ENCODE data around the gene MEG3. TPM values are rescaled to one million over a fixed set of nuclear protein-coding genes. Genes with fewer than 3 reads are reported as not detected.

MEG3 gene
- total RNA-seq, 1 donor from 2014 or later: 82.2 TPM

- no peak for DNase-seq (ENCODE audit: low spot score)
Measured at GRCh38 chr14:100880271-100881101, 54.6 kb downstream of the MEG3 start.

GRCh38 chr14:100881211-100882025, 55.5 kb downstream of the MEG3 start:
- no peak for DNase-seq (ENCODE audit: low spot score)

- DNase-seq (ENCODE audit: low spot score): no peak
Measured at GRCh38 chr14:100882026-100882967, 56.4 kb downstream of the MEG3 start.

DNA sequence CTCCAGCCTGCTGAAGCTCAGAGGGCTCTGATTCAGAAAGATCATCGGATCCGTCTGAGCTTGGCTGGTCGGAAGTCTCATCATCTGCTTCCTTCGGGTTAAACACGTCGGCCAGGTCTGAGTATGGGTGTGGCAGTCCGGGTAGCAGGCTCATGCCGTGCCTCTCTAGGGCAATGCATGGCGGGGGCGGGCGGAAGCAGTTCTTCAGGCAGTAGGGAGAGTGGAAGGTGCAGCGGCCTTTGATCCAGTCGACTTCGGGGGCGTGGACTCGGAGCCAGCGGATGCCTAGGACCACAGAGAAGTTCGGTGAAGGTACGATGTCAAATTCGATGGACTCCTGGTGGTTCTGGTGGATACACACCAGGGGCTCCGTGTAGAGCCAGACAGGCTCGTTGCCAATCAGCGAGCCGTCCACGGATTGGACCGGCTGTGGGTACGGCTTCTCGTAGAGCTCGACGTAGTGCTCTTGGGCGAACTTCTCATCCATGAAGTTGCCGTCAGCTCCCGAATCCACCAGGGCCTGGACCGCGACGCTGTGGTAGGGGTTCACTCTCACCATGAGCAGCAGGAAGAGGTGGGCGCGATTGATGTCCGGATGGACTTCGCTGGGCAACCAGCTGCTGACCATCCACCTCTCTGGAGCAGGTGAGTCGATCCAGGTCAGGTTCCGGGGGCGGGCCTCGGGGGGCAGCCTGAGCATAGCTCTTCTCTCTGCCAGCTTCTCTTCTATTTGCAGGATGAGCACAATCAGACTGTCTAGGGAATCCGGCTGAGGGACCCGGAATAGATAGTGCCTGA, 57.3 kb downstream of the MEG3 start:
- no peak for DNase-seq (ENCODE audit: low spot score)

DNA sequence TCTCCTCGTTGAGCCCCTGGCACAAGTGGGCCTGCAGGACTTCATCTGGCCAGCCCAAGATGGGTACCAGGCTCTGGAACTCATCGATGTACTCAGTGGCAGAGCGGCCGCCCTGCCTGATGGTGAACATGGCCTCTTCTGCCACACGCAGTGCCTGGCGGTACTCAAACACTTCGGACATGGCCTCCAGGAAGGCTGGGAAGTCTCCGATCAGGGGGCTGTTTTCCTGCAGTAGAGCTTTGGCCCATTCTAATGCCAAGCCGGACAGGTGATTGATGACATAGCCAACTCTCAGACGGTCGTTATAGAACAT, 57.8 kb downstream of the MEG3 start:
- no peak for DNase-seq (ENCODE audit: low spot score)

DNA sequence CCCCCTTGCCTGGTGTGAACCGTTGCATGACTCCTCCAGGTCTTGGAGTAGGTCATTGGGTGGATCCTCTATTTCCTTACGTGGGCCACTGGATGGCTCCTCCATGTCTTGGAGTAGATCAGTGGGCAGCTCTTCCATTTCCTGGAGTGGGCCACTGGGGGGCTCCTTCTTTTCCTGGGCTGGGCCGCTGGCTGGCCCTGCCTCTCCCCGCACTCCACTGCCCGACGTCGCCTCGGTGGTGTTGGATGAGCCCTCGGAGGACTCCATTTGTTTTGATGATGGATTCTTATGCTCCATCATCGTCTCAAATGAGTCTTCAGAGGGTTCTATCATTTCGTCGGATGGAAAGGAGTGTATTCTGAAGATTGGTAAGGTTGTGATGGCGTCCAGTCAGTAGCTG, 58.5 kb downstream of the MEG3 start:
- DNase-seq (ENCODE audit: low spot score): no peak

- no peak for DNase-seq (ENCODE audit: low spot score)
Measured at GRCh38 chr14:100885196-100885595, 59.3 kb downstream of the MEG3 start.

DNA sequence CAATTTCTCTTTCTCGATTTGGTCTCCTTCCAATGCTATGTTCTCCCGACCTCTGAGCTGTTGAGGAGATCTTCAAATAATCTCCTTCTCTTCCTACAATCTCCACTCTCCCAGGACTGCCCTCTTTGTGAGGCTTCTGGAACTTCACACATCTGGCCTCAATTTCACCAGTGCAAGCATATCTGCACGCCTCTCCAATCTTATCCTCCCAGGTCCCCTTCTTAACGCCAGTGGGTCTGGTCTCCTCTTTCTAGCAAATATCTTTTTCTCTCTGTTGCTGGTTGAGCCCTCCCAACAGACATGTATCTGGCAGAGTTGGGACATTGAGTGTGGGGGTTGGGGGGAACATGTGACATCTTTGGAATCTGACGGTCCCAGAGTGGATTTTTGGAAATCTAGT, 59.7 kb downstream of the MEG3 start:
- DNase-seq (ENCODE audit: low spot score): no peak

DNA sequence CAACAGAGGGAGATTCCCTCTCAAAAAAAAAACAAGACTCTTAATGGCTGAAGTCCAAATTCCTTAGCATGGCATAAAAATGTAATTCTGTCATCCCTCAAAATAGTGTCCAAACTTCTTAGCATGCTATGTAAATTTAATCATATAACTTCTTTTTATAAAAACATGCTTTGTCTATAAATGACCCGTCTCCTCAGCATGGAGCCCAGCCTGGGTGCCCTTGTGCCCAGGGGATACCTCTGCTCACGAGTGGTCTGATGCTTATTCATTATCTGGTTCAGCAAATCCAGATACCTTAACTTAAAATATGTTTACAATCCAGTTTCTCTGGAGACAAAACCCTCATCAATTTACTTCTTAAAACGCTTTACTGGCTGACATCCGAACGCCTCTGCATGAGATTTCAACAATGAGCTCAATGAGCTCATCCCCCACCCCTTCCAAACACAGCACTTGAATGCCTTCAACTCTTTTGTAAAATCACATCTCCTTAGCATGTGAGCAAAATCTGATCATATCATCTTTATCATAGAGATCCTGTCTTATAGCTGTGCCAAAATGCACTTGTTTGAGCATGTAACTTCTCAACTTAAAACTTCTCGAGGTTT, 61.9 kb downstream of the MEG3 start:
- DNase-seq (ENCODE audit: low spot score): peak; percentile 12

DNA sequence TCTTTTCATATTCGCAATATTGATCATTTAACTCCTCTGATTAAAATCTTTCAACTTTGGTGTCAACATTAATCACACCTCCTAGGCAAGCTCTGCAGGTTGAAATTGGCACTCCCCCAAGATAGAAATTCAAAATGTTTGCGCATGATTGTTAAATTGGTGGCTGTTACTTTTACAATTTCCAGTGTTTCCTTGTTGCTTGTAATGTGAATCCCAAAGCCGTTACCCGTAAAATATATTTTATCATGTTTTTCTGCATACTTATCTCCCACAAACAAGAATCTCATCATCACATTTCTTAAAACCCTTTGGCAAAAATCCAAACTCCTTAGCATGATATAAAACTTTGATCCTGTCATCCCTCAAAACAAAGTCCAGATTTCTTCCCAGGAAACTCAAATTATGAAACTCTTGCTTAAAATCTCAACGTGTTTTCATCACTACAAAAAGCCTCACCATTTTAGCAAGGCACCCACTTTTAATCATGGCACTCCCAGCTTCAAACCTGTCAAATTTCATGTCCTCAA, 62.9 kb downstream of the MEG3 start:
- DNase-seq (ENCODE audit: low spot score): no peak

GRCh38 chr14:100889641-100890040, 63.7 kb downstream of the MEG3 start:
- peak; percentile 76 for DNase-seq (ENCODE audit: low spot score)

- no peak for DNase-seq (ENCODE audit: low spot score)
Measured at GRCh38 chr14:100890061-100890850, 64.3 kb downstream of the MEG3 start.

- DNase-seq (ENCODE audit: low spot score): peak; percentile 77
Measured at GRCh38 chr14:100891051-100891450, 65.1 kb downstream of the MEG3 start.

DNA sequence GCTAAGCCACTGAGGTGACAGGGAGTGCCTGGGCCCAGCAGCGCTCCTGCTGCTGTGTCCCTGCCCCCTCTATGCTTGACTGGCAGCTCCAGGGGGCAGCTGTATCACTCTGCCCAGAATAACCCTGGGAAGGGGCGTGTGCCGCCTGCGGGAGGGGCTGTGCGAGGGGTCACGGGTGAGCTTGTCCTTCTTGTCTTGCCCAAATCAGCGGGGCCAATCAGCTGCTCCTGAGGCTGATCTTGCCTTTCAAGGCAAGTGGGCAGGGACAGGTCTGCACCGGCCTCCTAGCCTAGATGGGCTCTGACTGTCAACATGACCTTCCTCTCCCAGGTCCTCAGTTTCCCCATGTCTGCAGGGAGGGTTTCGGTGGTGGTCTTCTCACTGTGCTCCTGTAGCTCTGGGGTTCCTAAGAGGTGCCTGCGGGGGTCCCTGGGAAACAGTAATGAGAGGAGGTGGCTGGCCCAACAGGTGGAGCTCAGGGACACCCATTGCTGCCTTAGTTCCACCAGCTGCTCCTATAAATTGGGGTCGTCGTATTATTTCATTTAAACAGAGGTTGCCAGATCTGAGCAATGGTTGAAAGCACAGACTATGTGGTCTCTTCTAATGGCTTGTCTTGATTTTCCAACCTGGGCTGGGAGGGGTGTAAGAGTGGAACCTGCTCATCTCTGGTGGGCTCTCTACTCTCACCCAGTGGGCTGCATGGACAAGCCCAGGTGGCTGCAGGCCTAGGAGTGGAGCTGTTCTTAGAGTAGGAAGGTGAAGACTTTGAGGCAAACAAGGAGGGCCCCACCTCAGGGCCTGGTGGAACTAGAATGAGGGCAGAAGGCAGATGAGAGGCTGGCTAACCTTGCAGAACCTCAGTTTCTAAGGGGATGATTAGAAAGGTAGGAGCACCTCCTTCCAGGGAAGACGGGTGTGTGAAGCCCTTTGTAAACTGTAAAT, 65.9 kb downstream of the MEG3 start:
- peak; percentile 73 for DNase-seq (ENCODE audit: low spot score)

GRCh38 chr14:100892496-100893227, 66.7 kb downstream of the MEG3 start:
- DNase-seq (ENCODE audit: low spot score): no peak

DNA sequence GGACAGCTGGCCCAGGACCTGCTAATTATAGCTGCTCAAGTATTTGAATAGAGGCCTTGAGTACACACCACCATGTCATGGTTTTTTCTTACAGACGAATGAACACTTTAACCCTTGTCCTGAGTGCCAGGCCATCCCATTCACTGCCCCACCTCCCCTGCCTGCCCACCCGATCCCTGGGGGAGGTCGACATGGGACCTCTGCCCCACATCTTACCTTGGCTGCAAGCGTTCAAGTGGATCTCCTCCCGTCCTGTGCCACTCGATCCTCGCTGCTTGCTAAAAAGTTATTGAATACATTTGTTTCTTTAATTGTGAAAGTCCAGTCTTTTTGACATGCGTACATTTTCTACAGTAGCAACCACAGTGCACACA, 67.3 kb downstream of the MEG3 start:
- DNase-seq (ENCODE audit: low spot score): no peak

DNA sequence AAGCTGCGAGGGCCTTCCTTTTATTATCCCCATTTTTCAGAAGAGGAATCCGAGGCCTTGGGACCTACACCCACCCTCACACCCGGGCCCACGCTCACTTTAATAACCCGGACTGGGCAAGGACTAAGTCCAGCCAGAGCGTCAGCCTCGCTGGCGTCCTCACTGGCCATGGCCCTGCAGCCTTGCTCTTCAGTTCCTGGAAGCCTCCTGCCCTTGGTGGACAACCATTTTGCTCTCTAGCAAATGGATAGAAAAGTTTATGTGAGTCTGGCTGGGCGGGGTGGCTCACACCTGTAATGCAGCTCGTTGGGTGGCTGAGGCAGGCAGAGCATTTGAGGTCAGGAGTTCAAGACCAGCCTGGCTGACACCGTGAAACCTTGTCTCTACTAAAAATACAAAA, 67.8 kb downstream of the MEG3 start:
- DNase-seq (ENCODE audit: low spot score): no peak

Measured in mesenteric fat pad (tissue), 1 donor.